K562 (cell line): ENCODE measurements around the gene POLR2C. TPM values are rescaled to one million over a fixed set of nuclear protein-coding genes. Genes with fewer than 3 reads are reported as not detected.

ENCODE experiments used
- CBX5 ChIP-seq: IDR thresholded peaks from 2 replicates; pipeline ENCODE4 v1.6.1; 2014; ENCODE audit warnings: low read depth, borderline replicate concordance
- EGR1 ChIP-seq: fragments of 450-650 bp; conservative IDR thresholded peaks from 2 replicates; pipeline ENCODE4 v1.6.1; 2017; ENCODE audit warnings: mild to moderate bottlenecking
- MGA ChIP-seq: fragments of 450-650 bp; IDR thresholded peaks from 2 replicates; pipeline ENCODE4 v1.6.1; 2016; ENCODE audit warnings: mild to moderate bottlenecking, moderate library complexity
- MYC ChIP-seq, 2 experiments: fragments of 250-450 bp in 1 of 2; sonication (Bioruptor Pico) in 1 of 2; IDR thresholded peaks; 2 replicates each; pipeline versions ENCODE4 v1.5.1 to v1.6.1; 2012 to 2021; ENCODE audit warnings: low read depth in 2 of 2, borderline replicate concordance in 1 of 2, improper control_type of control experiment in 1 of 2, low read length in 1 of 2, mild to moderate bottlenecking in 1 of 2, moderate library complexity in 1 of 2
- PATZ1 ChIP-seq: fragments of 250-450 bp; sonication (Bioruptor Pico); IDR thresholded peaks from 2 replicates; pipeline ENCODE4 v1.5.0; 2020; ENCODE audit warnings: mild to moderate bottlenecking, borderline replicate concordance
- PHF8 ChIP-seq: fragments of 200-600 bp; sonication (generic); IDR thresholded peaks from 2 replicates; pipeline ENCODE4 v1.6.1; 2012; ENCODE audit warnings: mixed run types, mild to moderate bottlenecking, inconsistent platforms, low read length, moderate library complexity, borderline replicate concordance
- TFAP4 ChIP-seq: sonication (generic); formaldehyde crosslinking; IDR thresholded peaks from 2 replicates; pipeline ENCODE4 v1.8.0; 2022; ENCODE audit warnings: missing genetic modification reagents, mild to moderate bottlenecking, moderate library complexity, borderline replicate concordance
- ZNF224 ChIP-seq: sonication (generic); formaldehyde crosslinking; IDR thresholded peaks from 2 replicates; pipeline ENCODE4 v1.8.0; 2022; ENCODE audit warnings: mild to moderate bottlenecking, missing genetic modification reagents
- ZNF780A ChIP-seq: fragments of 250-450 bp; sonication (Bioruptor Pico); IDR thresholded peaks from 2 replicates; pipeline ENCODE4 v1.5.0; 2021; ENCODE audit warnings: mild to moderate bottlenecking
- polyA plus RNA-seq, 8 experiments: library from polyadenylated mRNA; depleted of rRNA in 4 of 8; stranded (reverse) in 5 of 8; unstranded in 3 of 8; fragments of >200 nt; fragmentation: Nextera tagmentation in 2 of 8; fragmentation: Illumina TruSeq in 1 of 8; extraction: Ambion mirVana in 2 of 8; extraction: Trizol in 1 of 8; gene quantifications; 2 replicates each; pipeline versions ENCODE4 v1.2.1 to v1.2.3, GENCODE V29; 2011 to 2014; ENCODE audit warnings: inconsistent platforms in 1 of 8, missing spikeins in 1 of 8
- total RNA-seq, 7 experiments: library from RNA; depleted of rRNA in 6 of 7; stranded (reverse); fragments of >200 nt in 6 of 7; fragmentation: Illumina TruSeq in 2 of 7; extraction: Trizol in 2 of 7; gene quantifications; 2 replicates each; pipeline versions ENCODE4 v1.2.1 to v1.2.3, GENCODE V29; 2011 to 2021; ENCODE audit warnings: low replicate concordance in 1 of 7
- TF ChIP-seq, protein P1 (sequence below): IDR thresholded peaks from 2 replicates; pipeline ENCODE4 v1.6.1; 2014; ENCODE audit warnings: antibody characterized with exemption

POLR2C gene
- total and polyA plus RNA-seq, 9 of the 15 experiments (the other 6 are each of a cell fraction or from before 2014, with no cell fraction given), result 70.3 to 163 (median 92.3) TPM

- no peak for TF ChIP-seq MGA
- TF ChIP-seq, protein P1, sequence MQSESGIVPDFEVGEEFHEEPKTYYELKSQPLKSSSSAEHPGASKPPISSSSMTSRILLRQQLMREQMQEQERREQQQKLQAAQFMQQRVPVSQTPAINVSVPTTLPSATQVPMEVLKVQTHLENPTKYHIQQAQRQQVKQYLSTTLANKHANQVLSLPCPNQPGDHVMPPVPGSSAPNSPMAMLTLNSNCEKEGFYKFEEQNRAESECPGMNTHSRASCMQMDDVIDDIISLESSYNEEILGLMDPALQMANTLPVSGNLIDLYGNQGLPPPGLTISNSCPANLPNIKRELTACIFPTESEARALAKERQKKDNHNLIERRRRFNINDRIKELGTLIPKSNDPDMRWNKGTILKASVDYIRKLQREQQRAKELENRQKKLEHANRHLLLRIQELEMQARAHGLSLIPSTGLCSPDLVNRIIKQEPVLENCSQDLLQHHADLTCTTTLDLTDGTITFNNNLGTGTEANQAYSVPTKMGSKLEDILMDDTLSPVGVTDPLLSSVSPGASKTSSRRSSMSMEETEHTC, result no peak
- TF ChIP-seq ZNF224 (CRISPR knock-in tag), result no peak
- TF ChIP-seq EGR1, result no peak
- TF ChIP-seq CBX5, result no peak
- no peak for TF ChIP-seq PATZ1
- peak; percentile 80 for TF ChIP-seq TFAP4 (CRISPR knock-in tag)
- TF ChIP-seq PHF8, result peak; percentile 94
- TF ChIP-seq MYC (IDR thresholded peaks at IDR 0.05; ENCODE audit: low read depth, low read length), result peak; percentile 84
- TF ChIP-seq MYC (CRISPR knock-in tag; IDR thresholded peaks at IDR 0.05; ENCODE audit: borderline replicate concordance, low read depth), result no peak
- TF ChIP-seq ZNF780A, result no peak
Measured at GRCh38 chr16:57462209-57462977, at the start of gene POLR2C (continued).
